Keratinocyte (primary cell): ENCODE results near the gene OR8G5.

ENCODE experiments used
- EZH2 ChIP-seq: IDR thresholded peaks from one replicate; pipeline ENCODE4 v1.6.1; 2012; ENCODE audit warnings: inconsistent platforms, mild to moderate bottlenecking, low read length, moderate library complexity
- TF ChIP-seq, protein P1 (sequence below), 3 experiments: IDR thresholded peaks in 1 of 3; conservative IDR thresholded peaks in 1 of 3; optimal IDR thresholded peaks in 1 of 3; 2 replicates in 2 of 3; 3 replicates in 1 of 3; pipeline versions ENCODE3 to v1.5.1; 2011; ENCODE audit warnings: low read length in 3 of 3, mild to moderate bottlenecking in 3 of 3, moderate library complexity in 2 of 3, control low read depth in 1 of 3, inconsistent platforms in 1 of 3; ENCODE audit not compliant: insufficient read depth in 2 of 3; ENCODE audit errors: extremely low read depth in 1 of 3

DNA sequence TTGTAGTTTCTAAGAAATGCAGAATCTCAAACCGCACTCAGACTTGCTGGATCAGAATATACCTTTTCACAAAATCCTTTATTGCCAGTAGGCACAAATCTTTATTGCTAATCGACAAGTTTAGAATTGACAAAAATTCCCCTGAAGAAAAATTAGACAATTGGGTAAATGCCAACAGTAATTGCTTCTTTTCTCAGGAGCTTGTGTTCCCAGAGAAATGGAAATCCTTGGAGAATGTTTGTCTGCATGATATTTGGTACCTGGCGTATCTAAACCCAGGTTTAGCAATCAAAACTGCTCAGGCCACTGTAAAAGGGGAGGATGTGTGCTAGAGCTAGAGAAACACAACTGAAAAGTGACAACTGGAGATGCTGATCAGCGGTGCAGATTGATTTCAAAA lies at the start of gene OR8G5:
- TF ChIP-seq, protein P1, sequence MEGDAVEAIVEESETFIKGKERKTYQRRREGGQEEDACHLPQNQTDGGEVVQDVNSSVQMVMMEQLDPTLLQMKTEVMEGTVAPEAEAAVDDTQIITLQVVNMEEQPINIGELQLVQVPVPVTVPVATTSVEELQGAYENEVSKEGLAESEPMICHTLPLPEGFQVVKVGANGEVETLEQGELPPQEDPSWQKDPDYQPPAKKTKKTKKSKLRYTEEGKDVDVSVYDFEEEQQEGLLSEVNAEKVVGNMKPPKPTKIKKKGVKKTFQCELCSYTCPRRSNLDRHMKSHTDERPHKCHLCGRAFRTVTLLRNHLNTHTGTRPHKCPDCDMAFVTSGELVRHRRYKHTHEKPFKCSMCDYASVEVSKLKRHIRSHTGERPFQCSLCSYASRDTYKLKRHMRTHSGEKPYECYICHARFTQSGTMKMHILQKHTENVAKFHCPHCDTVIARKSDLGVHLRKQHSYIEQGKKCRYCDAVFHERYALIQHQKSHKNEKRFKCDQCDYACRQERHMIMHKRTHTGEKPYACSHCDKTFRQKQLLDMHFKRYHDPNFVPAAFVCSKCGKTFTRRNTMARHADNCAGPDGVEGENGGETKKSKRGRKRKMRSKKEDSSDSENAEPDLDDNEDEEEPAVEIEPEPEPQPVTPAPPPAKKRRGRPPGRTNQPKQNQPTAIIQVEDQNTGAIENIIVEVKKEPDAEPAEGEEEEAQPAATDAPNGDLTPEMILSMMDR (optimal IDR thresholded peaks at IDR 0.05 in 1 of 3, IDR thresholded peaks at IDR 0.05 in 1 of 3, conservative IDR thresholded peaks at IDR 0.05 in 1 of 3; ENCODE audit: extremely low read depth in 1 of 3, insufficient read depth in 2 of 3, low read length in 3 of 3), result no peak
- no peak for TF ChIP-seq EZH2
